Neuron (in vitro differentiated cells): ENCODE results near the gene NPHP4.

Source experiments
- H2AFZ ChIP-seq: one replicate; pipeline ENCODE4 v1.6.1; 2013; ENCODE audit warnings: low read depth, mild to moderate bottlenecking, inconsistent platforms, low read length, moderate library complexity
- H3K27me3 ChIP-seq: one replicate; pipeline ENCODE4 v1.6.1; 2013; ENCODE audit warnings: low read length; ENCODE audit not compliant: insufficient read depth
- H3K36me3 ChIP-seq: one replicate; pipeline ENCODE4 v1.6.1; 2013; ENCODE audit warnings: low read length; ENCODE audit not compliant: insufficient read depth
- H3K4me1 ChIP-seq: one replicate; pipeline ENCODE4 v1.6.1; 2013; ENCODE audit warnings: low read length; ENCODE audit not compliant: insufficient read depth
- H3K4me3 ChIP-seq: 2 replicates; pipeline ENCODE4 v1.5.1; 2013; ENCODE audit warnings: mild to moderate bottlenecking, low read length, moderate library complexity
- H3K9me3 ChIP-seq: one replicate; pipeline ENCODE4 v1.6.1; 2013; ENCODE audit warnings: low read length

NPHP4 gene

GRCh38 chr1:5975133-5975880 is 16.9 kb downstream of the NPHP4 start:
- no peaks in the 10 kb centered on the region for H3K27me3 ChIP-seq
- no peak overlapping the region for H3K4me3 ChIP-seq
- H3K36me3 ChIP-seq, result peaks cover 11% of the 10 kb centered on the region
- no peak overlapping the region for H2AFZ ChIP-seq
- no peaks in the 10 kb centered on the region for H3K4me1 ChIP-seq
- H3K9me3 ChIP-seq, result no peaks in the 10 kb centered on the region

GRCh38 chr1:5974631-5975030 is 17.6 kb downstream of the NPHP4 start:
- peaks cover 9% of the 10 kb centered on the region for H3K36me3 ChIP-seq
- H3K9me3 ChIP-seq, result no peaks in the 10 kb centered on the region
- H2AFZ ChIP-seq, result no peak overlapping the region
- no peak overlapping the region for H3K4me3 ChIP-seq
- no peaks in the 10 kb centered on the region for H3K27me3 ChIP-seq
- H3K4me1 ChIP-seq, result no peaks in the 10 kb centered on the region

GRCh38 chr1:5973771-5974170 is 18.5 kb downstream of the NPHP4 start:
- no peaks in the 10 kb centered on the region for H3K4me1 ChIP-seq
- H3K4me3 ChIP-seq, result no peak overlapping the region
- H3K36me3 ChIP-seq, result peaks cover 17% of the 10 kb centered on the region
- no peaks in the 10 kb centered on the region for H3K9me3 ChIP-seq
- no peaks in the 10 kb centered on the region for H3K27me3 ChIP-seq
- H2AFZ ChIP-seq, result no peak overlapping the region

- no peaks in the 10 kb centered on the region for H3K4me1 ChIP-seq
- H3K9me3 ChIP-seq, result no peaks in the 10 kb centered on the region
- H2AFZ ChIP-seq, result no peak overlapping the region
- no peak overlapping the region for H3K4me3 ChIP-seq
- peaks cover 28% of the 10 kb centered on the region for H3K36me3 ChIP-seq
- H3K27me3 ChIP-seq, result no peaks in the 10 kb centered on the region
Measured at GRCh38 chr1:5972198-5972520, 20.1 kb downstream of the NPHP4 start.

GRCh38 chr1:5971471-5972197 is 20.6 kb downstream of the NPHP4 start:
- Histone ChIP-seq H3K4me3 (no peak overlapping the region), H3K4me1 (no peaks in the 10 kb centered on the region), H3K27me3 (no peaks in the 10 kb centered on the region), H3K36me3 (peaks cover 31% of the 10 kb centered on the region), H2AFZ (no peak overlapping the region), H3K9me3 (no peaks in the 10 kb centered on the region)

GRCh38 chr1:5970610-5971273 is 21.5 kb downstream of the NPHP4 start:
- Histone ChIP-seq H3K4me1 (no peaks in the 10 kb centered on the region), H3K9me3 (no peaks in the 10 kb centered on the region), H3K27me3 (no peaks in the 10 kb centered on the region), H3K4me3 (no peak overlapping the region), H2AFZ (no peak overlapping the region), H3K36me3 (peaks cover 37% of the 10 kb centered on the region)

- no peak overlapping the region for H2AFZ ChIP-seq
- no peaks in the 10 kb centered on the region for H3K4me1 ChIP-seq
- H3K36me3 ChIP-seq, result peaks cover 37% of the 10 kb centered on the region
- no peak overlapping the region for H3K4me3 ChIP-seq
- H3K9me3 ChIP-seq, result no peaks in the 10 kb centered on the region
- H3K27me3 ChIP-seq, result no peaks in the 10 kb centered on the region
Measured at GRCh38 chr1:5969168-5969567, 23.1 kb downstream of the NPHP4 start.

- H3K27me3 ChIP-seq, result no peaks in the 10 kb centered on the region
- no peaks in the 10 kb centered on the region for H3K4me1 ChIP-seq
- H3K36me3 ChIP-seq, result peaks cover 37% of the 10 kb centered on the region
- H2AFZ ChIP-seq, result no peak overlapping the region
- no peaks in the 10 kb centered on the region for H3K9me3 ChIP-seq
- H3K4me3 ChIP-seq, result no peak overlapping the region
Measured at GRCh38 chr1:5968161-5968736, 24.0 kb downstream of the NPHP4 start.

- Histone ChIP-seq H3K4me1 (no peaks in the 10 kb centered on the region), H3K4me3 (no peak overlapping the region), H2AFZ (no peak overlapping the region), H3K9me3 (no peaks in the 10 kb centered on the region), H3K27me3 (no peaks in the 10 kb centered on the region), H3K36me3 (peaks cover 37% of the 10 kb centered on the region)
Measured at GRCh38 chr1:5967351-5968160, 24.7 kb downstream of the NPHP4 start.

- Histone ChIP-seq H2AFZ (no peak overlapping the region), H3K27me3 (no peaks in the 10 kb centered on the region), H3K36me3 (peaks cover 40% of the 10 kb centered on the region), H3K4me1 (no peaks in the 10 kb centered on the region), H3K9me3 (no peaks in the 10 kb centered on the region), H3K4me3 (no peak overlapping the region)
Measured at GRCh38 chr1:5966543-5967205, 25.6 kb downstream of the NPHP4 start.

GRCh38 chr1:5965586-5966131 is 26.6 kb downstream of the NPHP4 start:
- H3K4me1 ChIP-seq, result no peaks in the 10 kb centered on the region
- H2AFZ ChIP-seq, result no peak overlapping the region
- H3K27me3 ChIP-seq, result no peaks in the 10 kb centered on the region
- H3K9me3 ChIP-seq, result no peaks in the 10 kb centered on the region
- no peak overlapping the region for H3K4me3 ChIP-seq
- H3K36me3 ChIP-seq, result peaks cover 50% of the 10 kb centered on the region
